GM12878 (cell line): ENCODE data around the gene WWP2. TPM values are rescaled to one million over a fixed set of nuclear protein-coding genes. Genes with fewer than 3 reads are reported as not detected.
A peak's percentile ranks its signal among the peaks of the same experiment; 100 is the strongest.
"Not testable (repeated sequence)": the region's sequence is repeated elsewhere in the genome, so short reads cannot be mapped to it uniquely, and the experiment has no call there.

Experiments
- ATAC-seq: fragments of 200-7000 bp; cut with Tn5 transposase; 3 replicates; pipeline ENCODE4 v1.9.1; 2020; ENCODE audit warnings: mild to moderate bottlenecking, moderate library complexity
- BruUV-seq: library from RNA; stranded (reverse); fragments of 400-500 nt; replicated peaks from 2 replicates; lab custom pipeline; 2021; lab: Mats Ljungman, UMichigan
- CTCF ChIA-PET: fragments of 300-600 bp; sonication (Branson Sonifier 250); formaldehyde crosslinking; extraction: SDS; loops from one replicate; lab custom pipeline; 2021; ENCODE audit warnings: inconsistent platforms; lab: Yijun Ruan, JAX
- POLR2A ChIA-PET: fragments of 350-600 bp; formaldehyde crosslinking; extraction: SDS; loops from one replicate; lab custom pipeline; 2021; ENCODE audit warnings: inconsistent platforms; lab: Charles Lee
- RAD21 ChIA-PET: fragments of 300-600 bp; sonication (Branson Sonifier 250); formaldehyde crosslinking; loops from one replicate; lab custom pipeline; 2023; ENCODE audit warnings: antibody characterized with exemption; ENCODE audit not compliant: unreplicated experiment; lab: Charles Lee
- SMC1A ChIA-PET: fragments of 300-600 bp; sonication (Branson Sonifier 250); formaldehyde crosslinking; loops from one replicate; lab custom pipeline; 2023; ENCODE audit not compliant: unreplicated experiment, uncharacterized antibody; lab: Charles Lee
- DNase-seq: peaks from one replicate; pipeline ENCODE4 v3.0.0-alpha.2; 2011; ENCODE audit warnings: low read depth, low spot score
- FAIRE-seq: peaks from 3 replicates; lab custom pipeline; 2011; peaks lifted over from hg19 to GRCh38; lab: Jason Lieb, UNC
- H2AFZ ChIP-seq: 2 replicates; pipeline ENCODE4 v1.6.0; 2011; ENCODE audit warnings: low read depth, low read length, control low read depth; ENCODE audit not compliant: control insufficient read depth
- H3K27ac ChIP-seq: 2 replicates; pipeline ENCODE4 v1.5.1; 2011; ENCODE audit warnings: control low read depth; ENCODE audit not compliant: control insufficient read depth, insufficient read depth
- H3K27me3 ChIP-seq, 2 experiments: replicated peaks in 1 of 2; 2 replicates each; pipeline versions ENCODE4 v1.6.0 to v1.6.1; 2011; ENCODE audit warnings: low read length in 1 of 2; ENCODE audit not compliant: control insufficient read depth in 2 of 2, insufficient read depth in 2 of 2
- H3K36me3 ChIP-seq, 2 experiments: 2 replicates each; pipeline ENCODE4 v1.5.1; 2011; ENCODE audit warnings: low read length in 1 of 2; ENCODE audit not compliant: control insufficient read depth in 2 of 2, insufficient read depth in 2 of 2
- H3K4me1 ChIP-seq: 2 replicates; pipeline ENCODE4 v1.6.1; 2011; ENCODE audit warnings: mild to moderate bottlenecking, low read length, moderate library complexity, mixed read lengths; ENCODE audit not compliant: control insufficient read depth, insufficient read depth
- H3K4me2 ChIP-seq: 2 replicates; pipeline ENCODE4 v1.6.0; 2011; ENCODE audit warnings: control low read depth; ENCODE audit not compliant: control insufficient read depth, insufficient read depth
- H3K4me3 ChIP-seq: fragments of 200-600 bp; sonication (generic); 2 replicates; pipeline ENCODE4 v1.5.1; 2016
- H3K79me2 ChIP-seq: 2 replicates; pipeline ENCODE4 v1.6.0; 2011; ENCODE audit warnings: low read length; ENCODE audit not compliant: control insufficient read depth, insufficient read depth
- H3K9ac ChIP-seq: 2 replicates; pipeline ENCODE4 v1.8.0; 2011; ENCODE audit warnings: low read length, control low read depth, mixed read lengths; ENCODE audit not compliant: control insufficient read depth, insufficient read depth
- H3K9me3 ChIP-seq: replicated peaks from 3 replicates; pipeline ENCODE4 v1.5.1; 2011; ENCODE audit warnings: mild to moderate bottlenecking, low read length; ENCODE audit not compliant: control insufficient read depth, insufficient read depth
- H4K20me1 ChIP-seq: 2 replicates; pipeline ENCODE4 v1.6.0; 2011; ENCODE audit not compliant: control insufficient read depth, insufficient read depth
- EGR1 ChIP-seq, 2 experiments: IDR thresholded peaks; 1 replicate in 1 of 2; 2 replicates in 1 of 2; pipeline ENCODE4 v1.6.1; 2011 to 2012; ENCODE audit warnings: low read depth in 2 of 2, low read length in 2 of 2, borderline replicate concordance in 1 of 2, mild to moderate bottlenecking in 1 of 2, moderate library complexity in 1 of 2
- MEF2B ChIP-seq: fragments of 450-650 bp; IDR thresholded peaks from 2 replicates; pipeline ENCODE4 v1.6.1; 2018; ENCODE audit warnings: mild to moderate bottlenecking, moderate library complexity; ENCODE audit not compliant: partially characterized antibody, poor library complexity, severe bottlenecking
- NBN ChIP-seq: fragments of 450-650 bp; IDR thresholded peaks from 2 replicates; pipeline ENCODE4 v1.6.1; 2016
- POLR2A ChIP-seq: IDR thresholded peaks from 2 replicates; pipeline ENCODE4 v1.6.1; 2011; ENCODE audit warnings: low read depth, mild to moderate bottlenecking, low read length
- POLR2AphosphoS5 ChIP-seq: IDR thresholded peaks from 2 replicates; pipeline ENCODE4 v1.6.1; 2011; ENCODE audit warnings: mild to moderate bottlenecking, low read length, inconsistent platforms
- RAD51 ChIP-seq: fragments of 450-650 bp; IDR thresholded peaks from 2 replicates; pipeline ENCODE4 v1.6.1; 2016; ENCODE audit warnings: moderate library complexity, mild to moderate bottlenecking, inconsistent platforms
- RUNX3 ChIP-seq: IDR thresholded peaks from 2 replicates; pipeline ENCODE4 v1.6.1; 2012; ENCODE audit warnings: low read length, inconsistent platforms
- TAF1 ChIP-seq: IDR thresholded peaks from 2 replicates; pipeline ENCODE4 v1.6.1; 2011; ENCODE audit warnings: mild to moderate bottlenecking, low read depth, low read length, borderline replicate concordance
- TARDBP ChIP-seq: IDR thresholded peaks from 2 replicates; pipeline ENCODE4 v1.6.1; 2016; ENCODE audit warnings: borderline replicate concordance
- YY1 ChIP-seq: IDR thresholded peaks from 2 replicates; pipeline ENCODE4 v1.6.1; 2011; ENCODE audit warnings: low read depth, mild to moderate bottlenecking, low read length
- ZBED1 ChIP-seq: IDR thresholded peaks from 2 replicates; pipeline ENCODE4 v1.6.1; 2016; ENCODE audit warnings: borderline replicate concordance
- WGBS: methylation state at CpG from one replicate; pipeline ENCODE4 v1.1.6; 2016; ENCODE audit warnings: low lambda C conversion rate; ENCODE audit not compliant: insufficient replicate concordance, insufficient coverage; ENCODE audit errors: missing lambda C conversion rate; 5-methylcytosine and 5-hydroxymethylcytosine counted together
- in situ Hi-C: fragments of 300-500 bp; cut with MboI; formaldehyde crosslinking; loops from 9 replicates; pipeline ENCODE4 v1.14.3; 2018; ENCODE audit warnings: mixed read lengths
- intact Hi-C: fragments of 100-400 bp; cut with micrococcal nuclease; formaldehyde crosslinking; loops from one replicate; pipeline ENCODE4 v1.14.2; 2022; ENCODE audit not compliant: unreplicated experiment
- polyA plus RNA-seq, 11 experiments: library from polyadenylated mRNA; depleted of rRNA in 4 of 11; unstranded in 6 of 11; stranded (reverse) in 5 of 11; fragments of >200 nt; fragmentation: Nextera tagmentation in 4 of 11; fragmentation: Illumina TruSeq in 1 of 11; extraction: Ambion mirVana in 4 of 11; extraction: Trizol in 1 of 11; gene quantifications; 1 replicate in 1 of 11; 2 replicates in 10 of 11; pipeline versions ENCODE4 v1.2.1 to v1.2.3, GENCODE V29; 2011 to 2016; ENCODE audit warnings: inconsistent platforms in 2 of 11, missing spikeins in 2 of 11, low read depth in 1 of 11
- total RNA-seq, 4 experiments: library from RNA; depleted of rRNA in 3 of 4; stranded (reverse); fragments of >200 nt in 3 of 4; fragmentation: Illumina TruSeq in 1 of 4; extraction: Trizol in 1 of 4; gene quantifications; 2 replicates each; pipeline versions ENCODE4 v1.2.1 to v1.2.3, GENCODE V29; 2013 to 2021
- TF ChIP-seq, protein P1 (sequence below): IDR thresholded peaks from 2 replicates; pipeline ENCODE4 v1.6.1; 2012; ENCODE audit warnings: improper control_type of control experiment, low read depth, low read length; ENCODE audit not compliant: insufficient replicate concordance
- TF ChIP-seq, protein P2 (sequence below): fragments of 150-350 bp; IDR thresholded peaks from 2 replicates; pipeline ENCODE4 v1.6.1; 2014; ENCODE audit warnings: mild to moderate bottlenecking, low read depth, low read length

WWP2 gene
- total and polyA plus RNA-seq, 10 of the 15 experiments (the other 5 are each of a cell fraction or from before 2014, with no cell fraction given): 2.8 to 47.0 (median 23.8) TPM

GRCh38 chr16:69823831-69824563 is 61.9 kb downstream of the WWP2 start (continued):
- TF ChIP-seq, protein P1, sequence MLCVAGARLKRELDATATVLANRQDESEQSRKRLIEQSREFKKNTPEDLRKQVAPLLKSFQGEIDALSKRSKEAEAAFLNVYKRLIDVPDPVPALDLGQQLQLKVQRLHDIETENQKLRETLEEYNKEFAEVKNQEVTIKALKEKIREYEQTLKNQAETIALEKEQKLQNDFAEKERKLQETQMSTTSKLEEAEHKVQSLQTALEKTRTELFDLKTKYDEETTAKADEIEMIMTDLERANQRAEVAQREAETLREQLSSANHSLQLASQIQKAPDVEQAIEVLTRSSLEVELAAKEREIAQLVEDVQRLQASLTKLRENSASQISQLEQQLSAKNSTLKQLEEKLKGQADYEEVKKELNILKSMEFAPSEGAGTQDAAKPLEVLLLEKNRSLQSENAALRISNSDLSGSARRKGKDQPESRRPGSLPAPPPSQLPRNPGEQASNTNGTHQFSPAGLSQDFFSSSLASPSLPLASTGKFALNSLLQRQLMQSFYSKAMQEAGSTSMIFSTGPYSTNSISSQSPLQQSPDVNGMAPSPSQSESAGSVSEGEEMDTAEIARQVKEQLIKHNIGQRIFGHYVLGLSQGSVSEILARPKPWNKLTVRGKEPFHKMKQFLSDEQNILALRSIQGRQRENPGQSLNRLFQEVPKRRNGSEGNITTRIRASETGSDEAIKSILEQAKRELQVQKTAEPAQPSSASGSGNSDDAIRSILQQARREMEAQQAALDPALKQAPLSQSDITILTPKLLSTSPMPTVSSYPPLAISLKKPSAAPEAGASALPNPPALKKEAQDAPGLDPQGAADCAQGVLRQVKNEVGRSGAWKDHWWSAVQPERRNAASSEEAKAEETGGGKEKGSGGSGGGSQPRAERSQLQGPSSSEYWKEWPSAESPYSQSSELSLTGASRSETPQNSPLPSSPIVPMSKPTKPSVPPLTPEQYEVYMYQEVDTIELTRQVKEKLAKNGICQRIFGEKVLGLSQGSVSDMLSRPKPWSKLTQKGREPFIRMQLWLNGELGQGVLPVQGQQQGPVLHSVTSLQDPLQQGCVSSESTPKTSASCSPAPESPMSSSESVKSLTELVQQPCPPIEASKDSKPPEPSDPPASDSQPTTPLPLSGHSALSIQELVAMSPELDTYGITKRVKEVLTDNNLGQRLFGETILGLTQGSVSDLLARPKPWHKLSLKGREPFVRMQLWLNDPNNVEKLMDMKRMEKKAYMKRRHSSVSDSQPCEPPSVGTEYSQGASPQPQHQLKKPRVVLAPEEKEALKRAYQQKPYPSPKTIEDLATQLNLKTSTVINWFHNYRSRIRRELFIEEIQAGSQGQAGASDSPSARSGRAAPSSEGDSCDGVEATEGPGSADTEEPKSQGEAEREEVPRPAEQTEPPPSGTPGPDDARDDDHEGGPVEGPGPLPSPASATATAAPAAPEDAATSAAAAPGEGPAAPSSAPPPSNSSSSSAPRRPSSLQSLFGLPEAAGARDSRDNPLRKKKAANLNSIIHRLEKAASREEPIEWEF: no peak
- peak; percentile 79 for TF ChIP-seq POLR2A
- no peak for TF ChIP-seq TARDBP
- TF ChIP-seq RUNX3: peak; percentile 51
- peak; percentile 54 for TF ChIP-seq MEF2B
- peak; percentile 68; the same call in 1 of the 2 replicates for TF ChIP-seq TAF1
- TF ChIP-seq, protein P2, sequence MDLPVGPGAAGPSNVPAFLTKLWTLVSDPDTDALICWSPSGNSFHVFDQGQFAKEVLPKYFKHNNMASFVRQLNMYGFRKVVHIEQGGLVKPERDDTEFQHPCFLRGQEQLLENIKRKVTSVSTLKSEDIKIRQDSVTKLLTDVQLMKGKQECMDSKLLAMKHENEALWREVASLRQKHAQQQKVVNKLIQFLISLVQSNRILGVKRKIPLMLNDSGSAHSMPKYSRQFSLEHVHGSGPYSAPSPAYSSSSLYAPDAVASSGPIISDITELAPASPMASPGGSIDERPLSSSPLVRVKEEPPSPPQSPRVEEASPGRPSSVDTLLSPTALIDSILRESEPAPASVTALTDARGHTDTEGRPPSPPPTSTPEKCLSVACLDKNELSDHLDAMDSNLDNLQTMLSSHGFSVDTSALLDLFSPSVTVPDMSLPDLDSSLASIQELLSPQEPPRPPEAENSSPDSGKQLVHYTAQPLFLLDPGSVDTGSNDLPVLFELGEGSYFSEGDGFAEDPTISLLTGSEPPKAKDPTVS: no peak
- peak; percentile 26; the same call in 1 of the 2 replicates for TF ChIP-seq ZBED1
- peak; percentile 72 for TF ChIP-seq POLR2AphosphoS5
- TF ChIP-seq EGR1 (IDR thresholded peaks at IDR 0.05; ENCODE audit: borderline replicate concordance in 1 of 2, low read depth in 2 of 2, low read length in 2 of 2): no peak
- no peak for TF ChIP-seq NBN
- TF ChIP-seq RAD51: no peak
- TF ChIP-seq YY1: peak; percentile 48
- TF ChIP-seq, all 136 proteins: peak for 16

DNA sequence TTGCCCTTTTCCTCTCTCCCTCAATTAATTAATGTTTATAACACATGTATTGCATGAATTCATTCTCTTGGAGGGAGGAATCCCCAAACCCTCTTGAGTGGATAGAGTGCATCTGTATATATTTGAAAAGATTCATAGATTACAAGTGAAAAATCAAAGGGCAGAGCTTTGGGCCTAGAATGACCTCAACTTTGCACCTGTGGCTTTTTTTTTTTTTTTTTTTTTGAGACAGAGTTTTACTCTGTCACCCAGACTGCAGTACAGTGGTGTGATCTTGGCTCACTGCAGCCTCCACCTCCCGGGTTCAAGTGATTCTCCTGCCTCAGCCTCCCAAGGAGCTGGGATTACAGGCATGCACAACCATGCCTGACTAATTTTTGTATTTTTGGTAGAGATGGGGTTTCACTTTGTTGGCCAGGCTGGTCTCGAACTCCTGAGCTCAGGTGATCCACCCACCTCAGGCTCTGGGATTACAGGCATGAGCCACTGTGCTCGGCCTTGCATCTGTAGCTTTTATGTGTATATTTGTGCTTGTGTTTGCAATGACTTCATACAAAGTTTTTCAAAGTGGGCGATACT is 62.5 kb downstream of the WWP2 start:
- H4K20me1 ChIP-seq, H3K4me2 ChIP-seq, H3K36me3 ChIP-seq, in situ Hi-C loops, H3K9ac ChIP-seq, DNase-seq, H3K9me3 ChIP-seq, H3K27ac ChIP-seq, FAIRE-seq, ATAC-seq, H3K79me2 ChIP-seq, H3K4me3 ChIP-seq, intact Hi-C loops, H3K27me3 ChIP-seq, BruUV-seq, H2AFZ ChIP-seq: not testable (repeated sequence)
- ChIA-PET CTCF (interaction anchor here (1.4 kb wide), 1 partner anchor 70 kb away, joined by 6 read pairs; the partner anchor contains the start of gene NOB1), RAD21 (interaction anchor here (1.3 kb wide), 1 partner anchor 9 kb away, joined by 5 read pairs; no protein-coding TSS in a partner anchor), SMC1A (interaction anchor here (0.6 kb wide), 1 partner anchor 818 kb away, joined by 3 read pairs; no protein-coding TSS in a partner anchor), POLR2A (interaction anchor here (0.9 kb wide), 1 partner anchor 11 kb away, joined by 6 read pairs; no protein-coding TSS in a partner anchor)
- H3K4me1 ChIP-seq: peaks cover 12% of the 10 kb centered on the region
- 97% methylated on average over 4 of the region's 4 CpGs for WGBS
